DND-41 (cell line): ENCODE measurements around the gene FAM76B.

ENCODE experiments used
- EZH2 ChIP-seq: IDR thresholded peaks from 3 replicates; pipeline ENCODE4 v1.6.1; 2012; ENCODE audit warnings: borderline replicate concordance, low read depth, mild to moderate bottlenecking, moderate library complexity, low read length, inconsistent platforms; ENCODE audit not compliant: severe bottlenecking
- TF ChIP-seq, protein P1 (sequence below): IDR thresholded peaks from 2 replicates; pipeline ENCODE4 v1.5.1; 2012; ENCODE audit warnings: borderline replicate concordance, low read length, moderate library complexity, mild to moderate bottlenecking; ENCODE audit not compliant: poor library complexity, severe bottlenecking; ENCODE audit errors: extremely low read depth

GRCh38 chr11:95831198-95831883 lies 41.8 kb upstream of the FAM76B start:
- TF ChIP-seq, protein P1, sequence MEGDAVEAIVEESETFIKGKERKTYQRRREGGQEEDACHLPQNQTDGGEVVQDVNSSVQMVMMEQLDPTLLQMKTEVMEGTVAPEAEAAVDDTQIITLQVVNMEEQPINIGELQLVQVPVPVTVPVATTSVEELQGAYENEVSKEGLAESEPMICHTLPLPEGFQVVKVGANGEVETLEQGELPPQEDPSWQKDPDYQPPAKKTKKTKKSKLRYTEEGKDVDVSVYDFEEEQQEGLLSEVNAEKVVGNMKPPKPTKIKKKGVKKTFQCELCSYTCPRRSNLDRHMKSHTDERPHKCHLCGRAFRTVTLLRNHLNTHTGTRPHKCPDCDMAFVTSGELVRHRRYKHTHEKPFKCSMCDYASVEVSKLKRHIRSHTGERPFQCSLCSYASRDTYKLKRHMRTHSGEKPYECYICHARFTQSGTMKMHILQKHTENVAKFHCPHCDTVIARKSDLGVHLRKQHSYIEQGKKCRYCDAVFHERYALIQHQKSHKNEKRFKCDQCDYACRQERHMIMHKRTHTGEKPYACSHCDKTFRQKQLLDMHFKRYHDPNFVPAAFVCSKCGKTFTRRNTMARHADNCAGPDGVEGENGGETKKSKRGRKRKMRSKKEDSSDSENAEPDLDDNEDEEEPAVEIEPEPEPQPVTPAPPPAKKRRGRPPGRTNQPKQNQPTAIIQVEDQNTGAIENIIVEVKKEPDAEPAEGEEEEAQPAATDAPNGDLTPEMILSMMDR, result no peak
- no peak for TF ChIP-seq EZH2
